ENCODE results near the gene XXYLT1. TPM values are rescaled to one million over a fixed set of nuclear protein-coding genes. Genes with fewer than 3 reads are reported as not detected.

Gene XXYLT1
- total and polyA plus RNA-seq, 2 of the 8 experiments (the other 6 are each of a cell fraction or from before 2014, with no cell fraction given), result 18.9 to 23.8 TPM

DNA sequence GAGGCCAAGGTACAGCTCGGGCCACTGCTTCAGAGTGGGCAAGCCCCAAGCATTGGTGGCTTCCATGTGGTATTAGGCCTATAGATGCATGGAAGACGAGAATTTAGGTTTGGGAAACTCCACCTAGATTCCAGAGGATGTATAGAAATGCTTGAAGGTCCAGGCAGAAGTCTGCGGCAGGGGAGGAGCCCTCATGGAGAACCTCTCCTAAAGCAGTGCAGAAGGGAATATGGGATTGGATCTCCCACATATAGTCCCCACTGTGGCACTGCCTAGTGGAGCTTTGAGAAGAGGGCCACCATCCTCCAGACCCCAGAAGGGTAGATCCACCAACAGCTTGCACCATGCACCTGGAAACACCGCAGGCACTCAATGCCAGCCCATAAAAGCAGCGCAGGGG is 48.1 kb upstream of the XXYLT1 start:
- no peak overlapping the region for H3K18ac ChIP-seq (ENCODE audit: extremely low read depth, low read length)
- H2BK120ac ChIP-seq (replicated peaks; ENCODE audit: low read depth, low read length), result no peak overlapping the region
- H3K27me3 ChIP-seq (replicated peaks in 1 of 4; ENCODE audit: control insufficient read depth in 3 of 4, extremely low read depth in 1 of 4, insufficient read depth in 3 of 4, low read length in 3 of 4), result no peaks in the 10 kb centered on the region
- H3K79me2 ChIP-seq (ENCODE audit: control insufficient read depth in 1 of 2, insufficient read depth in 2 of 2, low read length in 2 of 2), result no peaks in the 10 kb centered on the region
- H3K4me2 ChIP-seq (ENCODE audit: insufficient read depth in 1 of 2, low read depth in 2 of 2, low read length in 2 of 2), result no peak overlapping the region
- H4K91ac ChIP-seq (replicated peaks; ENCODE audit: insufficient read length, low read length), result no peak overlapping the region
- no peaks in the 10 kb centered on the region for H3K4me1 ChIP-seq (replicated peaks in 1 of 4; ENCODE audit: control insufficient read depth in 3 of 4, insufficient read depth in 4 of 4, low read length in 3 of 4)
- no peak overlapping the region for H3K27ac ChIP-seq (ENCODE audit: low read depth, low read length)
- H4K5ac ChIP-seq (ENCODE audit: insufficient read length, low read depth, low read length), result no peak overlapping the region
- H3K56ac ChIP-seq (replicated peaks; ENCODE audit: insufficient read length, low read depth, low read length), result no peak overlapping the region
- DNase-seq (ENCODE audit: low read depth in 1 of 2, low spot score in 2 of 2) (no peak), FAIRE-seq (no peak)
- no peak overlapping the region for H4K8ac ChIP-seq (ENCODE audit: extremely low read depth, insufficient read depth, low read length)
- ChIA-PET POLR2A (ENCODE audit: partially characterized antibody) (no interaction called here), CTCF (ENCODE audit: partially characterized antibody) (no interaction called here)
- H3K4me3 ChIP-seq (ENCODE audit: extremely low read depth in 1 of 4, insufficient read depth in 2 of 4, low read depth in 3 of 4, low read length in 4 of 4), result no peak overlapping the region
- no peak overlapping the region for H3K23ac ChIP-seq (ENCODE audit: insufficient read length)
- H2BK20ac ChIP-seq (ENCODE audit: low read length), result no peak overlapping the region
- H3K14ac ChIP-seq (ENCODE audit: insufficient read length), result no peak overlapping the region
- no peaks in the 10 kb centered on the region for H4K20me1 ChIP-seq (replicated peaks in 1 of 2; ENCODE audit: control insufficient read depth in 1 of 2, insufficient read depth in 2 of 2, low read length in 2 of 2)
- no peak overlapping the region for H2AK5ac ChIP-seq (ENCODE audit: low read depth, low read length)
- no peak overlapping the region for H2AFZ ChIP-seq (ENCODE audit: low read length)
- H3K23me2 ChIP-seq (ENCODE audit: low read depth, low read length), result no peaks in the 10 kb centered on the region
- no peak overlapping the region for H2BK12ac ChIP-seq (ENCODE audit: low read depth, low read length)
- H2BK5ac ChIP-seq (ENCODE audit: low read depth, low read length), result no peak overlapping the region
- peaks cover 12 to 15% of the 10 kb centered on the region in 2 experiments for H3K9me3 ChIP-seq (ENCODE audit: insufficient read depth in 2 of 2, low read depth in 1 of 2, low read length in 1 of 2)
- 89% methylated on average over 5 of the region's 5 CpGs; no CpG with 5 or more reads in 1 of the 2 experiments for WGBS, 2 experiments (ENCODE audit: extremely low coverage in 1 of 2, insufficient coverage in 1 of 2, insufficient read length in 1 of 2, insufficient replicate concordance in 2 of 2, low coverage in 1 of 2, low lambda C conversion rate in 2 of 2, missing lambda C conversion rate in 1 of 2)
- no peak overlapping the region for H2BK15ac ChIP-seq (ENCODE audit: low read length)
- H3K4ac ChIP-seq (replicated peaks; ENCODE audit: insufficient read length, low read depth, low read length), result no peak overlapping the region
- H3K36me3 ChIP-seq (ENCODE audit: control insufficient read depth in 2 of 4, insufficient read depth in 4 of 4, low read length in 3 of 4), result peaks cover 0 to 18% (median 3%) of the 10 kb centered on the region in 4 experiments; a peak in 5 of 8 replicates
- no peak overlapping the region for H3K9ac ChIP-seq (replicated peaks in 1 of 4; ENCODE audit: extremely low read depth in 1 of 4, low read depth in 3 of 4, low read length in 3 of 4)
- H3K79me1 ChIP-seq (ENCODE audit: low read depth, low read length), result no peaks in the 10 kb centered on the region
- TF ChIP-seq SP2 (IDR thresholded peaks at IDR 0.05; ENCODE audit: low read length) (no peak), EGR1 (IDR thresholded peaks at IDR 0.05; ENCODE audit: borderline replicate concordance, low read depth, low read length) (no peak), HDAC2 (IDR thresholded peaks at IDR 0.05; ENCODE audit: borderline replicate concordance in 1 of 2, low read depth in 2 of 2, low read length in 2 of 2) (no peak), NANOG (IDR thresholded peaks at IDR 0.05; ENCODE audit: insufficient read depth, low read depth, low read length, poor library complexity, severe bottlenecking) (no peak), ZNF274 (IDR thresholded peaks at IDR 0.05; ENCODE audit: borderline replicate concordance, extremely low read depth, low read length) (no peak), HDAC6 (IDR thresholded peaks at IDR 0.05; ENCODE audit: low read depth, low read length) (no peak), EZH2 (IDR thresholded peaks at IDR 0.05; ENCODE audit: low read depth, low read length, severe bottlenecking) (no peak), TAF7 (optimal IDR thresholded peaks at IDR 0.05; ENCODE audit: borderline replicate concordance, low read depth, low read length) (no peak), RXRA (IDR thresholded peaks at IDR 0.05; ENCODE audit: insufficient read depth, low read depth, low read length) (no peak), SUZ12 (IDR thresholded peaks at IDR 0.05; ENCODE audit: low read length) (no peak)
- TF ChIP-seq, protein P1, sequence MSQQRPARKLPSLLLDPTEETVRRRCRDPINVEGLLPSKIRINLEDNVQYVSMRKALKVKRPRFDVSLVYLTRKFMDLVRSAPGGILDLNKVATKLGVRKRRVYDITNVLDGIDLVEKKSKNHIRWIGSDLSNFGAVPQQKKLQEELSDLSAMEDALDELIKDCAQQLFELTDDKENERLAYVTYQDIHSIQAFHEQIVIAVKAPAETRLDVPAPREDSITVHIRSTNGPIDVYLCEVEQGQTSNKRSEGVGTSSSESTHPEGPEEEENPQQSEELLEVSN (IDR thresholded peaks at IDR 0.05), result no peak
- TF ChIP-seq, protein P2, sequence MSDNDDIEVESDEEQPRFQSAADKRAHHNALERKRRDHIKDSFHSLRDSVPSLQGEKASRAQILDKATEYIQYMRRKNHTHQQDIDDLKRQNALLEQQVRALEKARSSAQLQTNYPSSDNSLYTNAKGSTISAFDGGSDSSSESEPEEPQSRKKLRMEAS (IDR thresholded peaks at IDR 0.05), result no peak
